ENCODE data around the gene PINLYP.

The PINLYP gene

DNA sequence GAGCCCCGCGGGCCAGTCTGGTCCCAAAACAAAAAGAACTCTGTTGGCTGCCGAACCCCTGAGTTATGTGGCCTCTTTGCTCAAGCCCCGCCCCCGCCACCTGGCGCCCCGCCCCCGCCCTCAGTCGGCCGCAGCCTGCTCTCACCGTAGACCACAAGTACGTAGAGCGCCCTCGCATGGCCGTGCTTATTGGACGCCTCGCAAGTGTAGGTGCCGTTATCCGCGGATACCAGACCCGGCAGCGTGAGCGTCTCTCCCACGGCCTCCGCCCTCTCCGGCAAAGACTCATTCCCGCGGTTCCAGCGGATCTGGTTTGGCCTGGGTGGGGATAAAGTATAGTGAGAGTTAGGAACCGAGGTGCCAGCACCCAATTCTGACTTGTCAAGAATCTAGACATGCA is 49.3 kb downstream of the PINLYP start:
- no peak for TF ChIP-seq REST (IDR thresholded peaks at IDR 0.05; ENCODE audit: insufficient replicate concordance, low read depth)
- TF ChIP-seq GABPA (IDR thresholded peaks at IDR 0.05; ENCODE audit: low read depth) = no peak
- TF ChIP-seq, protein P1, sequence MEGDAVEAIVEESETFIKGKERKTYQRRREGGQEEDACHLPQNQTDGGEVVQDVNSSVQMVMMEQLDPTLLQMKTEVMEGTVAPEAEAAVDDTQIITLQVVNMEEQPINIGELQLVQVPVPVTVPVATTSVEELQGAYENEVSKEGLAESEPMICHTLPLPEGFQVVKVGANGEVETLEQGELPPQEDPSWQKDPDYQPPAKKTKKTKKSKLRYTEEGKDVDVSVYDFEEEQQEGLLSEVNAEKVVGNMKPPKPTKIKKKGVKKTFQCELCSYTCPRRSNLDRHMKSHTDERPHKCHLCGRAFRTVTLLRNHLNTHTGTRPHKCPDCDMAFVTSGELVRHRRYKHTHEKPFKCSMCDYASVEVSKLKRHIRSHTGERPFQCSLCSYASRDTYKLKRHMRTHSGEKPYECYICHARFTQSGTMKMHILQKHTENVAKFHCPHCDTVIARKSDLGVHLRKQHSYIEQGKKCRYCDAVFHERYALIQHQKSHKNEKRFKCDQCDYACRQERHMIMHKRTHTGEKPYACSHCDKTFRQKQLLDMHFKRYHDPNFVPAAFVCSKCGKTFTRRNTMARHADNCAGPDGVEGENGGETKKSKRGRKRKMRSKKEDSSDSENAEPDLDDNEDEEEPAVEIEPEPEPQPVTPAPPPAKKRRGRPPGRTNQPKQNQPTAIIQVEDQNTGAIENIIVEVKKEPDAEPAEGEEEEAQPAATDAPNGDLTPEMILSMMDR (IDR thresholded peaks at IDR 0.05; ENCODE audit: insufficient read depth, low read length) = no peak
- TF ChIP-seq SPI1 (IDR thresholded peaks at IDR 0.05; ENCODE audit: borderline replicate concordance, low read depth) = no peak
- TF ChIP-seq POLR2AphosphoS5 (IDR thresholded peaks at IDR 0.05; ENCODE audit: low read depth) = no peak
- Histone ChIP-seq H3K27me3 (ENCODE audit: insufficient read depth, poor library complexity, severe bottlenecking) (peaks cover 2% of the 10 kb centered on the region), H3K4me3 (replicated peaks; ENCODE audit: insufficient read depth, low read length) (no peak overlapping the region), H3K27ac (replicated peaks) (no peak overlapping the region)
- DNase-seq (ENCODE audit: low read depth in 1 of 2, low spot score in 1 of 2) = peak; percentile 72 to 77

DNA sequence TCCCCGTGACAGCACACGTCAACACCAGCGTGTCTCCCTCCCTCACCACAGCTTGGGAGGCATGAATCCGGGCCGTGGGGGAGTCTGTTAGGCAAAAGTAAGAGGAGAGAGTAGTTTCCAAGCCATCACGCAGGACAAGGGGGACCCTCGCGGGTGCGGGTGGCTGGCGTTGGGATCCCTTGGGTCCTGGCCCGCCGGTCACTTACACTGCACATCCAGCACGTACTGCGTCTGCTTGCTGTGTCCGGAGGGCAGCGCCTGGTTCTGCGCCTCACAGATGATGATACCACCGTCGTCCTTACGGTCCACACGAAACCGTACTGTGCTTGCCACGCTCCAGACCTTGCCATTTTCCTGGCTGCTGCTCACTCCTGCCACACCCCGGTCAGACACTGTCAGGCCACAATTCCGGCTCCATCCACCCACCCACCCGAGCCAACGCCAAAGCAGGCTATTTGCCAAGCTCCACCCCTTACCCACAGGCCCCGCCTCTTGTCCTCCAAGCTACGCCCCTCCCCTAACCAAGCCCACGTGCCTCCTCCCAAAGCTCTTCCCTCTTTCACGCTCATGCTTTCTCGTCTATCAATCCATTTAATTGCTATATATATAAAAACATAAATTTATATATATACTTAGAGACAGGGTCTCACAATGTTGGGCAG is 50.4 kb downstream of the PINLYP start:
- TF ChIP-seq SPI1 (IDR thresholded peaks at IDR 0.05; ENCODE audit: borderline replicate concordance, low read depth) (no peak), GABPA (IDR thresholded peaks at IDR 0.05; ENCODE audit: low read depth) (no peak), REST (IDR thresholded peaks at IDR 0.05; ENCODE audit: insufficient replicate concordance, low read depth) (no peak), POLR2AphosphoS5 (IDR thresholded peaks at IDR 0.05; ENCODE audit: low read depth) (no peak)
- TF ChIP-seq, protein P1 (IDR thresholded peaks at IDR 0.05; ENCODE audit: insufficient read depth, low read length) = no peak
- Histone ChIP-seq H3K4me3 (replicated peaks; ENCODE audit: insufficient read depth, low read length) (no peak overlapping the region), H3K27me3 (ENCODE audit: insufficient read depth, poor library complexity, severe bottlenecking) (peaks cover 2% of the 10 kb centered on the region), H3K27ac (replicated peaks) (no peak overlapping the region)
- no peak for DNase-seq (ENCODE audit: low read depth in 1 of 2, low spot score in 1 of 2)

DNA sequence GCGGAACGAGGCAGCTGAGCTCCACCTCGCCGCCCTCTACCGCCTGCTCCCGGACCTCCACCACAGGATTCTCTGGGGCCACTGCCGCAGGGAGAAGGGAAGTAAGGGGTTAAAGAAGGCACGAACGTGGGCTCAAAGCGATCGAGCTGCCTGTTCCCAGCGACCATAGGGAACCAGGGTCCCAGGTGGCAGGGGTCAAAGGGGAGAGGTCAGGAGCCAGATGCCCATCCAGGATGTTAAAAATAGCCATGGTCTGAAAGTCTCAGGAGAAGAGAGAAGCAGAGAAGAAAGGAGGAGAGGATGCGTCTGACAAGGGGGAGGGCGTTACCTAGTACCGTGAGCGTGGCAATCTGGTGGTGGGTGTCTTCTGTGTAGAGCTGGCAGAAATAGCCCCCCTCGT is 51.2 kb downstream of the PINLYP start:
- H3K27me3 ChIP-seq (ENCODE audit: insufficient read depth, poor library complexity, severe bottlenecking) = peaks cover 2% of the 10 kb centered on the region
- TF ChIP-seq SPI1 (IDR thresholded peaks at IDR 0.05; ENCODE audit: borderline replicate concordance, low read depth) (no peak), GABPA (IDR thresholded peaks at IDR 0.05; ENCODE audit: low read depth) (no peak), POLR2AphosphoS5 (IDR thresholded peaks at IDR 0.05; ENCODE audit: low read depth) (no peak), REST (IDR thresholded peaks at IDR 0.05; ENCODE audit: insufficient replicate concordance, low read depth) (no peak)
- TF ChIP-seq, protein P1 (IDR thresholded peaks at IDR 0.05; ENCODE audit: insufficient read depth, low read length) = no peak
- no peak overlapping the region for H3K27ac ChIP-seq (replicated peaks)
- DNase-seq (ENCODE audit: low read depth in 1 of 2, low spot score in 1 of 2) = no peak
- H3K4me3 ChIP-seq (replicated peaks; ENCODE audit: insufficient read depth, low read length) = no peak overlapping the region
